Measurements from ENCODE around the gene PRKAB2.

DNA sequence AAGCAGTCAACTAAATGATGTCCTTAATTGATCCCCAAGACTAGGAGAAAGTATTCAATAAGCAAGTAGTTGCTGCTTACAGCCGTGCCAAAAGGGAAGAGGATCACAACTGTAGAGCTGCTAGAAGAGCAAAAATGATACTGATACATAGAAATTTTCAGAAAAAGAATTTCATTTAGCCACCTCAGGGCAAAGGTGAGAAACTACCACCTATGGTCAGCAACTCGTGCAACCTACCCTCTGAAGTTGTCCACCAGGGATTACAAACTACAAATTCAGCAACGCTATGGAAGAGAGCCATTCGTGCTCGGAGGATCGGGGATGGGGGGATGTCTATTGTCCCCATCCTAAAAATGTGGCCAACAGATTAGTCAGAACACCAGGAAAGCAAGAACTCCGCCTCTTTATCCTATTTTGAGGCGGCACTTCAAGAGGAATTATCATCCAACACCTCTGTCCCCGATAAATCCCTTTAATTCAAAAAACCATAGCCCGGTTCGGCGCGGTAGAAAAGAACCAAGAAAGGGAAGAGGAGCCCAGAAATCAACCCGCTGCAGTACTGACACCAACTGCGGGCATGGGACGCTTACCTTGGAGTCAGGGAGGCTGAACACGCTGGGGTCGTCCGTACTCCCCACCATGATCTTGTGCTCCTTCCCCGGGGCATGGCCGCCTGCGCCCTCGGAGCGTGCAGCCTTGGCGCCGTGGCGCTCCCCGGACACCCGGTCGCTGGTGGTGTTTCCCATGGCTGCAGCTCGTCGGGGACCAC, 687 bp downstream of the PRKAB2 start:
- TF ChIP-seq JUND (IDR thresholded peaks at IDR 0.05; ENCODE audit: borderline replicate concordance, low read depth, low read length) (no peak), JUND (tag; IDR thresholded peaks at IDR 0.05; ENCODE audit: borderline replicate concordance, low read depth, low read length) (no peak)
- TF ChIP-seq, protein P1, sequence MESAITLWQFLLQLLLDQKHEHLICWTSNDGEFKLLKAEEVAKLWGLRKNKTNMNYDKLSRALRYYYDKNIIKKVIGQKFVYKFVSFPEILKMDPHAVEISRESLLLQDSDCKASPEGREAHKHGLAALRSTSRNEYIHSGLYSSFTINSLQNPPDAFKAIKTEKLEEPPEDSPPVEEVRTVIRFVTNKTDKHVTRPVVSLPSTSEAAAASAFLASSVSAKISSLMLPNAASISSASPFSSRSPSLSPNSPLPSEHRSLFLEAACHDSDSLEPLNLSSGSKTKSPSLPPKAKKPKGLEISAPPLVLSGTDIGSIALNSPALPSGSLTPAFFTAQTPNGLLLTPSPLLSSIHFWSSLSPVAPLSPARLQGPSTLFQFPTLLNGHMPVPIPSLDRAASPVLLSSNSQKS (CRISPR knock-in tag; IDR thresholded peaks at IDR 0.05) = no peak
